ENCODE measurements around the gene SH2B2. TPM values are rescaled to one million over a fixed set of nuclear protein-coding genes. Genes with fewer than 3 reads are reported as not detected.

SH2B2 gene
- total RNA-seq, 1 donor from 2014 or later = 11.5 TPM

GRCh38 chr7:102305414-102306268 is 19.0 kb downstream of the SH2B2 start:
- no peak for TF ChIP-seq CTCF (IDR thresholded peaks at IDR 0.05; ENCODE audit: unreplicated experiment)
- no peak overlapping the region for H3K4me3 Mint-ChIP-seq (ENCODE audit: low read depth)
- peaks cover 3% of the 10 kb centered on the region for H3K36me3 Mint-ChIP-seq (ENCODE audit: insufficient read depth)
- peaks cover 3% of the 10 kb centered on the region for H3K4me1 Mint-ChIP-seq (ENCODE audit: low read depth)
- H3K27ac Mint-ChIP-seq = no peak overlapping the region
- no peak for DNase-seq (ENCODE audit: low spot score, unreplicated experiment)
- no peaks in the 10 kb centered on the region for H3K9me3 Mint-ChIP-seq (ENCODE audit: low read depth)
- H3K27me3 Mint-ChIP-seq = no peaks in the 10 kb centered on the region

GRCh38 chr7:102306916-102307677 is 20.4 kb downstream of the SH2B2 start:
- Mint-ChIP-seq H3K4me3 (ENCODE audit: low read depth) (no peak overlapping the region), H3K4me1 (ENCODE audit: low read depth) (peaks cover 3% of the 10 kb centered on the region), H3K36me3 (ENCODE audit: insufficient read depth) (peaks cover 3% of the 10 kb centered on the region), H3K27ac (no peak overlapping the region), H3K27me3 (no peaks in the 10 kb centered on the region), H3K9me3 (ENCODE audit: low read depth) (no peaks in the 10 kb centered on the region)
- no peak for TF ChIP-seq CTCF (IDR thresholded peaks at IDR 0.05; ENCODE audit: unreplicated experiment)
- DNase-seq (ENCODE audit: low spot score, unreplicated experiment) = no peak

- no peak for DNase-seq (ENCODE audit: low spot score, unreplicated experiment)
- no peak for TF ChIP-seq CTCF (IDR thresholded peaks at IDR 0.05; ENCODE audit: unreplicated experiment)
- Mint-ChIP-seq H3K27me3 (no peaks in the 10 kb centered on the region), H3K4me3 (ENCODE audit: low read depth) (no peak overlapping the region), H3K36me3 (ENCODE audit: insufficient read depth) (peaks cover 4% of the 10 kb centered on the region), H3K4me1 (ENCODE audit: low read depth) (peaks cover 3% of the 10 kb centered on the region), H3K27ac (no peak overlapping the region), H3K9me3 (ENCODE audit: low read depth) (no peaks in the 10 kb centered on the region)
Observed at GRCh38 chr7:102310414-102310815, 23.7 kb downstream of the SH2B2 start.

- Mint-ChIP-seq H3K9me3 (ENCODE audit: low read depth) (no peaks in the 10 kb centered on the region), H3K36me3 (ENCODE audit: insufficient read depth) (peaks cover 6% of the 10 kb centered on the region), H3K27me3 (no peaks in the 10 kb centered on the region), H3K27ac (no peak overlapping the region), H3K4me3 (ENCODE audit: low read depth) (no peak overlapping the region), H3K4me1 (ENCODE audit: low read depth) (peaks cover 1% of the 10 kb centered on the region)
- no peak for TF ChIP-seq CTCF (IDR thresholded peaks at IDR 0.05; ENCODE audit: unreplicated experiment)
- DNase-seq (ENCODE audit: low spot score, unreplicated experiment) = no peak
Observed at GRCh38 chr7:102312317-102312716, 25.6 kb downstream of the SH2B2 start.

- Mint-ChIP-seq H3K4me1 (ENCODE audit: low read depth) (no peaks in the 10 kb centered on the region), H3K27ac (no peak overlapping the region), H3K27me3 (no peaks in the 10 kb centered on the region), H3K4me3 (ENCODE audit: low read depth) (no peak overlapping the region), H3K9me3 (ENCODE audit: low read depth) (no peaks in the 10 kb centered on the region), H3K36me3 (ENCODE audit: insufficient read depth) (peaks cover 6% of the 10 kb centered on the region)
- DNase-seq (ENCODE audit: low spot score, unreplicated experiment) = no peak
- no peak for TF ChIP-seq CTCF (IDR thresholded peaks at IDR 0.05; ENCODE audit: unreplicated experiment)
Observed at GRCh38 chr7:102313997-102314780, 27.5 kb downstream of the SH2B2 start.

All from progenitor cell of endocrine pancreas (in vitro differentiated cells).